ENCODE measurements around the gene TTC5. TPM values are rescaled to one million over a fixed set of nuclear protein-coding genes. Genes with fewer than 3 reads are reported as not detected.
"Not testable (repeated sequence)": the region's sequence is repeated elsewhere in the genome, so short reads cannot be mapped to it uniquely, and the experiment has no call there.

Gene TTC5
- total RNA-seq, 1 experiment from 2014 or later: 18.5 TPM

GRCh38 chr14:20302042-20302755 is 3.6 kb downstream of the TTC5 start:
- peak; percentile 15 for DNase-seq (ENCODE audit: low spot score)

DNA sequence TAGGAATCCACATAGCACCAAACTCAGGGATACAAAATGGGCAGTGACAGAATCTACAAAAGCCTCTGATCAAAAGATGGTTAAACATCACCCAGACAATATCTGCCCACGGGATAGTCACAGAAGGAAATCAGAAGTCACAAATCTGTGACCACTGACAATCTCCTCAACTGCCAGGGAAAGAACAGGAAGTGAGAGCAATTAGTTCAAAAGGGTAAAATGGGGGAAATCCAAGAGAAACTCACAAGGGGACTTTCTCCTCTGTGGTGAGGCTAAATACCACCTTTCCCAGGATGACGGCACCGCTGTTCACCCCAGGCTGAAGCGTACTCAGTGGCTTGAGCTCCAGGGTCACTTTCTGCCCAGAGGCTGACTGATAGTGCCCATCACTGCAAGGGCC is 10.7 kb downstream of the TTC5 start:
- no peak for DNase-seq (ENCODE audit: low spot score)

DNA sequence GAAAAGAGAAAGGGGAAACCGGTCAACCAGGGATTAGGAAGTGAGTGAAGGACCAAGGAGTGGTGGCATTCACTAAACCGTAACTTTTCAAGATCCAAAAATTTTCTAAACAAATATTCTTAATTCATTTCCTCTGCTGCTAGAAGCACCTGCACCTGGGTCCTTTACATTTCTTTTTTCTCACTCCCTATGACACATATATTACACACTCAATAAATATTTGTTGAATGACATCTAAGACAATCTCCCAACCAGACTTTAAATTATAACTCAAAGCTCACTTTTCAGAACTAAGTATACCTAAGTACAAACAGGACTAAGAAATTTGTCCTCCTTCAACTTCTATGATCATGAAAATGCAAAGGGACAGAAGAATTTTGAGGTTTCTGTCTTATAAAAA is 11.1 kb downstream of the TTC5 start:
- no peak for DNase-seq (ENCODE audit: low spot score)

DNA sequence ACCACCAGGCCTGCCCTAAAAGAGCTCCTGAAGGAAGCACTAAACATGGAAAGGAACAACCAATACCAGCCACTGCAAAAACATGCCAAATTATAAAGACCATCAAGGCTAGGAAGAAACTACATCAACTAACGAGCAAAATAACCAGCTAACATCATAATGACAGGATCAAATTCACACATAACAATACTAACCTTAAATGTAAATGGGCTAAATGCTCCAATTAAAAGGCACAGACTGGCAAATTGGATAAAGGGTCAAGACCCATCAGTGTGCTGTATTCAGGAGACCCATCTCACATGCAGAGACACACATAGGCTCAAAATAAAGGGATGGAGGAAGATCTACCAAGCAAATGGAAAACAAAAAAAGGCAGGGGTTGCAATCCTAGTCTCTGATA is 23.8 kb downstream of the TTC5 start:
- DNase-seq (ENCODE audit: low spot score): not testable (repeated sequence)

GRCh38 chr14:20280265-20280664 is 25.5 kb downstream of the TTC5 start:
- not testable (repeated sequence) for DNase-seq (ENCODE audit: low spot score)

DNA sequence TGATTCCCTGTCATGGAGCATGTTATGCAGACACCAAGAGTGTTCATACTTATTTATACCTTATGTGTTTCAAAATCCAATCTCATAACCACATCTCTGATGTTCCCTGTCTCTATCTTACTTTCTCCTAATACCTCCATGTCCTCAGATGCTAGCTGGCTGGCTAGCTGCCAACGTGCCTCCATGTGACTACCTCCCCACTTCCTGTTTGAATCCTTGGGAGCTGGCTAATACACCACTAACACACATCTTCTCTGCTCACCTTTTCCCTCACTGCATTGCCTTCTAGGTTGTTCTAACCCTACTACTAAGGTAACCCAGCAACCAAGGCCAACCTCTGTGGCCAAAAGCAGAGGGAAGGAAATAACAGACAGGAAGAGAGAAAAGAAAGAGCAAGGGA is 27.3 kb downstream of the TTC5 start:
- DNase-seq (ENCODE audit: low spot score): peak; percentile 30

DNA sequence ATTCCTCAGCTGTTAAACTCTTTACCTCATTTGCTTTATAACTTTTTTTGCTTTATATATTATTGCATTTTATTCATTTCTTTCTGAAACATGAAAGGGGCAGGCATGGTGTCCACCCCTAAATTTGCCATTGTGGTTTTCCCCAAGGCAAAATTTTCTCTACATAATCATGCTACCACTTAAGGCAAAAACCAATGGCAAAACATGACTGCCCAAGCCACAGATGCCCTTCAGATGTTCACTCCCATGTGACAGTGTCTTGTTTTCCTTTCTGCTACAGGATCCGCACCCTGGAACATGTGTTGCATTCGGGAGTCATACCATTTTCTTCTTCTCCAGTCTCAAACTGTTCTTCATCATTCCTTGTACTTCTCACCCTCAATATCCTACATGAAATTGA is 28.3 kb downstream of the TTC5 start:
- DNase-seq (ENCODE audit: low spot score): no peak

- DNase-seq (ENCODE audit: low spot score): no peak
These were observed 31.7 kb downstream of the TTC5 start for GRCh38 chr14:20274062-20274461.

DNA sequence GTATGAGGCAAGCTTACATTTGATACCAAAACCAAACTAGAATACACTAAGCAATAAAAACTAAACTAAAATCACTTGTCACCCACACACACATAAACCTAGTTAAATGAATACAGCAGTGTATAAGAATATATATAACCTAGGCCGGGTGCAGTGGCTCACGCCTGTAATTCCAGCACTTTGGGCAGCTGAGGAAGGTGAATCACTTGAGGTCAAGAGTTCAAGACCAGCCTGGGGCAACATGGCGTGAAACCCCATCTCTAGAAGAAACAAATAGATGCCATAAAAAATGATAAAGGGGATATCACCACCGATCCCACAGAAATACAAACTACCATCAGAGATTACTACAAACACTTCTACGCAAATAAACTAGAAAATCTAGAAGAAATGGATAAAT is 41.4 kb downstream of the TTC5 start:
- DNase-seq (ENCODE audit: low spot score): peak; percentile 17

- peak; percentile 58 for DNase-seq (ENCODE audit: low spot score)
These were observed 43.1 kb downstream of the TTC5 start for GRCh38 chr14:20262642-20263128.

- peak; percentile 37 for DNase-seq (ENCODE audit: low spot score)
These were observed 58.0 kb downstream of the TTC5 start for GRCh38 chr14:20247646-20248246.

Other genes with a start within 250 kb of the TTC5 start
- not detected in 2 replicates for gene OR4L1, start 245.9 kb downstream of the TTC5 start, total RNA-seq (2014; rRNA removed; shearing (Covaris generic))
- not detected in 2 replicates for gene OR4K17, start 195.2 kb downstream of the TTC5 start, total RNA-seq (2014; rRNA removed; shearing (Covaris generic))
- not detected in 2 replicates for gene OR4N5, start 167.1 kb downstream of the TTC5 start, total RNA-seq (2014; rRNA removed; shearing (Covaris generic))
- gene OR11G2, start 115.1 kb downstream of the TTC5 start, total RNA-seq (2014; rRNA removed; shearing (Covaris generic)): not detected in 2 replicates
- not detected in 2 replicates for gene OR11H6, start 82.2 kb downstream of the TTC5 start, total RNA-seq (2014; rRNA removed; shearing (Covaris generic))
- not detected in 2 replicates for gene OR11H7, start 77.0 kb downstream of the TTC5 start, total RNA-seq (2014; rRNA removed; shearing (Covaris generic))
- not detected in 2 replicates for gene OR11H4, start 66.7 kb downstream of the TTC5 start, total RNA-seq (2014; rRNA removed; shearing (Covaris generic))
- 83.8 and 92.0 TPM in 2 replicates for gene CCNB1IP1, start 27.3 kb upstream of the TTC5 start, total RNA-seq (2014; rRNA removed; shearing (Covaris generic))
- gene PARP2, start 37.7 kb upstream of the TTC5 start, total RNA-seq (2014; rRNA removed; shearing (Covaris generic)): 21.9 and 33.6 TPM in 2 replicates
- gene TEP1, start 107.5 kb upstream of the TTC5 start, total RNA-seq (2014; rRNA removed; shearing (Covaris generic)): 10.6 and 12.0 TPM in 2 replicates
- gene KLHL33, start 130.2 kb upstream of the TTC5 start, total RNA-seq (2014; rRNA removed; shearing (Covaris generic)): not detected in 2 replicates
- gene OSGEP, start 148.9 kb upstream of the TTC5 start, total RNA-seq (2014; rRNA removed; shearing (Covaris generic)): 69.6 and 83.2 TPM in 2 replicates
- gene APEX1, start 149.3 kb upstream of the TTC5 start, total RNA-seq (2014; rRNA removed; shearing (Covaris generic)): 54.7 and 122 TPM in 2 replicates
- gene PIP4P1, start 155.5 kb upstream of the TTC5 start, total RNA-seq (2014; rRNA removed; shearing (Covaris generic)): 29.5 and 32.8 TPM in 2 replicates
- gene PNP, start 163.5 kb upstream of the TTC5 start, total RNA-seq (2014; rRNA removed; shearing (Covaris generic)): 88.6 and 98.9 TPM in 2 replicates
- gene RNASE10, start 199.6 kb upstream of the TTC5 start, total RNA-seq (2014; rRNA removed; shearing (Covaris generic)): not detected in 2 replicates

All from H4 (cell line).